A549 (cell line): ENCODE measurements around the gene GRID2. TPM values are rescaled to one million over a fixed set of nuclear protein-coding genes. Genes with fewer than 3 reads are reported as not detected.

ENCODE experiments used
- ATAC-seq, 2 experiments: fragments of 200-7000 bp in 1 of 2; fragments of >200 bp in 1 of 2; cut with Nextera tagmentation in 1 of 2; cut with Tn5 transposase in 1 of 2; 3 replicates each; pipeline versions ENCODE4 v1.8.0 to v1.9.1; 2018 to 2020; ENCODE audit warnings: mild to moderate bottlenecking in 1 of 2, moderate library complexity in 1 of 2
- CTCF ChIA-PET: fragments of 300-600 bp; sonication (Branson Sonifier 250); formaldehyde crosslinking; extraction: SDS; loops from one replicate; lab custom pipeline; 2021; ENCODE audit warnings: antibody characterized with exemption, inconsistent platforms; lab: Yijun Ruan, JAX
- POLR2A ChIA-PET: fragments of 350-600 bp; formaldehyde crosslinking; extraction: SDS; loops from one replicate; lab custom pipeline; 2021; ENCODE audit warnings: antibody characterized with exemption, inconsistent platforms; lab: Yijun Ruan, JAX
- DNase-seq, 2 experiments: peaks; one replicate each; pipeline versions ENCODE4 v3.0.0 to v3.0.0-alpha.2; 2011 to 2016; ENCODE audit warnings: low read depth in 1 of 2, low spot score in 1 of 2
- FAIRE-seq: peaks from 2 replicates; lab custom pipeline; 2011; peaks lifted over from hg19 to GRCh38; lab: Jason Lieb, UNC
- H3K27ac ChIP-seq, 2 experiments: fragments of >200 bp; sonication (Bioruptor Twin); formaldehyde crosslinking; 3 replicates each; pipeline ENCODE4 v1.5.1; 2016 to 2017
- H3K4me1 ChIP-seq: fragments of >200 bp; sonication (Bioruptor Twin); formaldehyde crosslinking; 3 replicates; pipeline ENCODE4 v1.6.1; 2016
- H3K4me2 ChIP-seq: fragments of >200 bp; sonication (Bioruptor Twin); formaldehyde crosslinking; 3 replicates; pipeline ENCODE4 v1.6.1; 2016
- H3K4me3 ChIP-seq: fragments of >200 bp; sonication (Bioruptor Twin); formaldehyde crosslinking; 3 replicates; pipeline ENCODE4 v1.5.1; 2016
- H3K9me3 ChIP-seq: fragments of >200 bp; sonication (Bioruptor Twin); formaldehyde crosslinking; 3 replicates; pipeline ENCODE4 v1.6.1; 2016
- BCL3 ChIP-seq: fragments of >200 bp; sonication (Bioruptor Twin); formaldehyde crosslinking; IDR thresholded peaks from 3 replicates; pipeline ENCODE4 v1.6.1; 2016
- BHLHE40 ChIP-seq: IDR thresholded peaks from 2 replicates; pipeline ENCODE4 v1.6.1; 2012; ENCODE audit warnings: low read depth, low read length, inconsistent platforms
- CBX8 ChIP-seq: fragments of 200-600 bp; sonication (generic); IDR thresholded peaks from 2 replicates; pipeline ENCODE4 v1.6.1; 2016
- CHD2 ChIP-seq: fragments of 150-350 bp; IDR thresholded peaks from 2 replicates; pipeline ENCODE4 v1.6.1; 2014; ENCODE audit warnings: low read length; ENCODE audit not compliant: partially characterized antibody
- E2F6 ChIP-seq: IDR thresholded peaks from 2 replicates; pipeline ENCODE4 v1.6.1; 2012; ENCODE audit warnings: low read depth, borderline replicate concordance
- EHF ChIP-seq: fragments of 250-450 bp; sonication (Bioruptor Pico); IDR thresholded peaks from 2 replicates; pipeline ENCODE4 v1.5.0; 2020; ENCODE audit warnings: mild to moderate bottlenecking
- ESRRA ChIP-seq: fragments of 150-350 bp; IDR thresholded peaks from 2 replicates; pipeline ENCODE4 v1.6.1; 2014; ENCODE audit warnings: mild to moderate bottlenecking, low read length, borderline replicate concordance
- FOSL2 ChIP-seq, 2 experiments: fragments of 450-650 bp in 1 of 2; fragments of >200 bp in 1 of 2; sonication (Bioruptor Twin) in 1 of 2; formaldehyde crosslinking; IDR thresholded peaks; 2 replicates each; pipeline versions ENCODE4 v1.5.0 to v1.6.1; 2016 to 2020; ENCODE audit warnings: mild to moderate bottlenecking in 1 of 2, moderate library complexity in 1 of 2
- GATA3 ChIP-seq: IDR thresholded peaks from 2 replicates; pipeline ENCODE4 v1.6.1; 2012; ENCODE audit warnings: borderline replicate concordance
- HMGXB4 ChIP-seq: fragments of 250-450 bp; sonication (Bioruptor Pico); IDR thresholded peaks from 2 replicates; pipeline ENCODE4 v1.5.0; 2021; ENCODE audit warnings: mild to moderate bottlenecking, moderate library complexity, borderline replicate concordance
- HOXA7 ChIP-seq: fragments of 250-450 bp; sonication (Bioruptor Pico); IDR thresholded peaks from 2 replicates; pipeline ENCODE4 v1.5.0; 2020; ENCODE audit warnings: mild to moderate bottlenecking, moderate library complexity
- HOXB13 ChIP-seq: fragments of 250-450 bp; sonication (Bioruptor Pico); IDR thresholded peaks from 2 replicates; pipeline ENCODE4 v1.5.0; 2020; ENCODE audit warnings: low read depth, mild to moderate bottlenecking, moderate library complexity
- HOXB5 ChIP-seq: fragments of 250-450 bp; sonication (Bioruptor Pico); IDR thresholded peaks from 2 replicates; pipeline ENCODE4 v1.5.0; 2020; ENCODE audit warnings: mild to moderate bottlenecking, moderate library complexity
- JUNB ChIP-seq: fragments of >200 bp; sonication (Bioruptor Twin); formaldehyde crosslinking; IDR thresholded peaks from 2 replicates; pipeline ENCODE4 v1.6.1; 2016
- KDM1A ChIP-seq: fragments of 200-600 bp; sonication (generic); IDR thresholded peaks from 2 replicates; pipeline ENCODE4 v1.6.1; 2016; ENCODE audit warnings: low read depth, mild to moderate bottlenecking
- KDM5A ChIP-seq: fragments of 200-600 bp; sonication (generic); IDR thresholded peaks from 2 replicates; pipeline ENCODE4 v1.6.1; 2016; ENCODE audit warnings: antibody characterized with exemption, mild to moderate bottlenecking
- MAFK ChIP-seq: fragments of 450-650 bp; IDR thresholded peaks from 2 replicates; pipeline ENCODE4 v1.6.1; 2014; ENCODE audit not compliant: partially characterized antibody
- MAZ ChIP-seq: fragments of 150-350 bp; IDR thresholded peaks from 2 replicates; pipeline ENCODE4 v1.6.1; 2014; ENCODE audit warnings: antibody characterized with exemption, low read depth, low read length, borderline replicate concordance
- NPAS2 ChIP-seq: fragments of 250-450 bp; sonication (Bioruptor Pico); IDR thresholded peaks from 2 replicates; pipeline ENCODE4 v1.8.0; 2022; ENCODE audit warnings: mild to moderate bottlenecking, moderate library complexity, borderline replicate concordance
- POLR2AphosphoS2 ChIP-seq: conservative IDR thresholded peaks from 2 replicates; pipeline ENCODE4 v1.6.1; 2012; ENCODE audit warnings: low read length, improper control_type of control experiment, inconsistent platforms
- RARB ChIP-seq: fragments of 250-450 bp; sonication (Bioruptor Pico); IDR thresholded peaks from 2 replicates; pipeline ENCODE4 v1.8.0; 2021; ENCODE audit warnings: mild to moderate bottlenecking, moderate library complexity
- RCOR1 ChIP-seq: fragments of 150-350 bp; IDR thresholded peaks from 2 replicates; pipeline ENCODE4 v1.6.1; 2014; ENCODE audit warnings: antibody characterized with exemption, low read length, low read depth
- RFX5 ChIP-seq: fragments of 450-650 bp; IDR thresholded peaks from 2 replicates; pipeline ENCODE4 v1.7.1; 2014; ENCODE audit warnings: antibody characterized with exemption, mild to moderate bottlenecking, moderate library complexity
- RNF2 ChIP-seq: fragments of 200-600 bp; sonication (generic); IDR thresholded peaks from 2 replicates; pipeline ENCODE4 v1.6.1; 2016; ENCODE audit warnings: low read depth, mild to moderate bottlenecking, antibody characterized with exemption, moderate library complexity, borderline replicate concordance
- TP53 ChIP-seq: fragments of 250-450 bp; sonication (Bioruptor Pico); IDR thresholded peaks from 2 replicates; pipeline ENCODE4 v1.5.0; 2021; ENCODE audit warnings: mild to moderate bottlenecking, moderate library complexity
- USF2 ChIP-seq: fragments of 450-650 bp; IDR thresholded peaks from 2 replicates; pipeline ENCODE4 v1.6.1; 2014; ENCODE audit warnings: antibody characterized with exemption
- ZC3H11A ChIP-seq: fragments of 450-650 bp; IDR thresholded peaks from 2 replicates; pipeline ENCODE4 v1.6.1; 2014; ENCODE audit warnings: antibody characterized with exemption, mild to moderate bottlenecking
- ZSCAN20 ChIP-seq: fragments of 250-450 bp; sonication (Bioruptor Pico); IDR thresholded peaks from 2 replicates; pipeline ENCODE4 v1.8.0; 2022; ENCODE audit warnings: mild to moderate bottlenecking, moderate library complexity
- WGBS: methylation state at CpG from one replicate; pipeline ENCODE4 v1.1.6; 2017; ENCODE audit errors: missing lambda C conversion rate; 5-methylcytosine and 5-hydroxymethylcytosine counted together
- polyA plus RNA-seq, 4 experiments: library from polyadenylated mRNA; depleted of rRNA in 3 of 4; stranded (reverse); fragments of >200 nt; fragmentation: RNase III in 1 of 4; extraction: RNeasy Plus Mini Kit Qiagen cat#74134 plus additional on column Dnase treatment in 1 of 4; gene quantifications; 2 replicates in 3 of 4; 3 replicates in 1 of 4; pipeline ENCODE4 v1.2.3, GENCODE V29; 2011 to 2017

The GRID2 gene
- polyA plus RNA-seq, 2 of the 4 experiments (the other 2 are of a cell fraction): not detected

GRCh38 chr4:92455329-92455839 lies 151.6 kb downstream of the GRID2 start:
- no peak for ATAC-seq

GRCh38 chr4:92455951-92456350 lies 152.2 kb downstream of the GRID2 start:
- no peak for FAIRE-seq
- H3K4me2 ChIP-seq: no peak overlapping the region
- no peak for DNase-seq
- POLR2A ChIA-PET: no interaction called here
- 12% methylated on average over 2 of the region's 2 CpGs for WGBS
- no peak overlapping the region for H3K27ac ChIP-seq
- no peak for TF ChIP-seq HMGXB4
- no peak for TF ChIP-seq POLR2AphosphoS2
- TF ChIP-seq TP53 (CRISPR knock-in tag): no peak
- TF ChIP-seq HOXB5: no peak
- no peak for TF ChIP-seq BHLHE40
- TF ChIP-seq RARB: no peak
- TF ChIP-seq EHF (CRISPR knock-in tag): no peak
- TF ChIP-seq ZSCAN20 (CRISPR knock-in tag): no peak
- no peak for TF ChIP-seq HOXA7 (CRISPR knock-in tag)
- no peak for TF ChIP-seq KDM5A
- no peak for TF ChIP-seq RFX5
- TF ChIP-seq USF2: no peak
- no peak for TF ChIP-seq CHD2
- TF ChIP-seq GATA3: no peak
- no peak for TF ChIP-seq KDM1A
- TF ChIP-seq RCOR1: no peak
- no peak for TF ChIP-seq MAZ
- ATAC-seq: no peak
- H3K9me3 ChIP-seq: no peaks in the 10 kb centered on the region
- H3K4me1 ChIP-seq: no peaks in the 10 kb centered on the region
- no peak overlapping the region for H3K4me3 ChIP-seq
- CTCF ChIA-PET: no interaction called here

More at GRCh38 chr4:92455329-92455839, 151.6 kb downstream of the GRID2 start:
- no peak for FAIRE-seq
- CTCF ChIA-PET: no interaction called here
- TF ChIP-seq BHLHE40 (no peak), HOXB13 (CRISPR knock-in tag) (no peak), MAFK (no peak), BCL3 (no peak), ESRRA (no peak), CBX8 (no peak)
- TF ChIP-seq, all 56 proteins: peak for 0
- H3K4me3 ChIP-seq: no peak overlapping the region
- H3K9me3 ChIP-seq: no peaks in the 10 kb centered on the region
- H3K27ac ChIP-seq: no peak overlapping the region
- H3K4me1 ChIP-seq: no peaks in the 10 kb centered on the region
- POLR2A ChIA-PET: no interaction called here
- DNase-seq: no peak
- no peak overlapping the region for H3K4me2 ChIP-seq
- 41% methylated on average over 7 of the region's 7 CpGs for WGBS

- 23% methylated on average over 1 of the region's 1 CpG for WGBS
- FAIRE-seq (no peak), ATAC-seq (no peak), DNase-seq (no peak)
- POLR2A ChIA-PET: no interaction called here
- no peak overlapping the region for H3K4me3 ChIP-seq
- H3K27ac ChIP-seq: no peak overlapping the region
- CTCF ChIA-PET: no interaction called here
- no peaks in the 10 kb centered on the region for H3K9me3 ChIP-seq
- H3K4me2 ChIP-seq: no peak overlapping the region
- H3K4me1 ChIP-seq: no peaks in the 10 kb centered on the region
- no peak for TF ChIP-seq EHF (CRISPR knock-in tag)
- TF ChIP-seq JUNB: no peak
- no peak for TF ChIP-seq E2F6
- no peak for TF ChIP-seq NPAS2 (CRISPR knock-in tag)
- no peak for TF ChIP-seq ZC3H11A
- no peak for TF ChIP-seq MAFK
- no peak for TF ChIP-seq USF2
- no peak for TF ChIP-seq FOSL2 (IDR thresholded peaks at IDR 0.05)
- no peak for TF ChIP-seq FOSL2 (CRISPR knock-in tag; IDR thresholded peaks at IDR 0.05)
- TF ChIP-seq BHLHE40: no peak
- no peak for TF ChIP-seq GATA3
- no peak for TF ChIP-seq RNF2
- TF ChIP-seq HMGXB4: no peak
Measured at GRCh38 chr4:92461732-92462131, 158.0 kb downstream of the GRID2 start.
